Activated naive CD8-positive, alpha-beta T cell treated with anti-CD3 and anti-CD28 coated beads, Interleukin-2, amount 50 U/mL, for 24 hours (primary cell): ENCODE results near the gene FAM98A.

Experiments used
- ATAC-seq: fragments of 150-1000 bp; cut with Tn5 transposase; one replicate; pipeline ENCODE4 v1.10.0; 2021
- DNase-seq: peaks from one replicate; pipeline ENCODE4 v3.0.0; 2021
- H3K27ac Mint-ChIP-seq: one replicate; pipeline ENCODE4 v1.8.0; 2021; ENCODE audit warnings: mild to moderate bottlenecking, mixed read lengths
- H3K27me3 Mint-ChIP-seq: one replicate; pipeline ENCODE4 v1.8.0; 2021; ENCODE audit warnings: mixed read lengths
- H3K36me3 Mint-ChIP-seq: one replicate; pipeline ENCODE4 v1.8.0; 2021; ENCODE audit warnings: low read depth, mixed read lengths
- H3K4me1 Mint-ChIP-seq: one replicate; pipeline ENCODE4 v1.8.0; 2021; ENCODE audit warnings: mixed read lengths
- H3K4me3 Mint-ChIP-seq: one replicate; pipeline ENCODE4 v1.8.0; 2021; ENCODE audit warnings: mild to moderate bottlenecking, moderate library complexity, mixed read lengths
- H3K9me3 Mint-ChIP-seq: one replicate; pipeline ENCODE4 v1.8.0; 2021; ENCODE audit warnings: mixed read lengths

FAM98A gene

GRCh38 chr2:33577668-33578067 is 21.4 kb downstream of the FAM98A start:
- Mint-ChIP-seq H3K9me3 (no peaks in the 10 kb centered on the region), H3K27me3 (no peaks in the 10 kb centered on the region), H3K4me3 (no peak overlapping the region), H3K4me1 (peaks cover 14% of the 10 kb centered on the region), H3K27ac (no peak overlapping the region), H3K36me3 (peaks cover 6% of the 10 kb centered on the region)
- ATAC-seq (no peak), DNase-seq (no peak)

- ATAC-seq (no peak), DNase-seq (no peak)
- H3K27ac Mint-ChIP-seq: no peak overlapping the region
- no peaks in the 10 kb centered on the region for H3K27me3 Mint-ChIP-seq
- peaks cover 10% of the 10 kb centered on the region for H3K4me1 Mint-ChIP-seq
- H3K36me3 Mint-ChIP-seq: peaks cover 4% of the 10 kb centered on the region
- H3K9me3 Mint-ChIP-seq: no peaks in the 10 kb centered on the region
- no peak overlapping the region for H3K4me3 Mint-ChIP-seq
Measured at GRCh38 chr2:33577084-33577483, 22.0 kb downstream of the FAM98A start.

- H3K27ac Mint-ChIP-seq: no peak overlapping the region
- DNase-seq: no peak
- H3K4me1 Mint-ChIP-seq: peaks cover 7% of the 10 kb centered on the region
- no peaks in the 10 kb centered on the region for H3K36me3 Mint-ChIP-seq
- H3K27me3 Mint-ChIP-seq: no peaks in the 10 kb centered on the region
- no peak for ATAC-seq
- no peak overlapping the region for H3K4me3 Mint-ChIP-seq
- H3K9me3 Mint-ChIP-seq: no peaks in the 10 kb centered on the region
Measured at GRCh38 chr2:33573657-33574056, 25.4 kb downstream of the FAM98A start.

- DNase-seq (no peak), ATAC-seq (no peak)
- Mint-ChIP-seq H3K4me3 (no peak overlapping the region), H3K4me1 (peaks cover 7% of the 10 kb centered on the region), H3K36me3 (no peaks in the 10 kb centered on the region), H3K27me3 (no peaks in the 10 kb centered on the region), H3K9me3 (no peaks in the 10 kb centered on the region), H3K27ac (no peak overlapping the region)
Measured at GRCh38 chr2:33570681-33571080, 28.4 kb downstream of the FAM98A start.

GRCh38 chr2:33561872-33562271 is 37.2 kb downstream of the FAM98A start:
- H3K4me1 Mint-ChIP-seq: no peaks in the 10 kb centered on the region

GRCh38 chr2:33560017-33560416 is 39.1 kb downstream of the FAM98A start:
- Mint-ChIP-seq H3K36me3 (peaks cover 17% of the 10 kb centered on the region), H3K4me3 (no peak overlapping the region)

More at GRCh38 chr2:33561872-33562271, 37.2 kb downstream of the FAM98A start:
- no peak overlapping the region for H3K4me3 Mint-ChIP-seq
- no peaks in the 10 kb centered on the region for H3K27me3 Mint-ChIP-seq
- peaks cover 19% of the 10 kb centered on the region for H3K36me3 Mint-ChIP-seq
- H3K9me3 Mint-ChIP-seq: no peaks in the 10 kb centered on the region
- DNase-seq (no peak), ATAC-seq (no peak)
- H3K27ac Mint-ChIP-seq: no peak overlapping the region

GRCh38 chr2:33559328-33559727 is 39.8 kb downstream of the FAM98A start:
- Mint-ChIP-seq H3K27me3 (no peaks in the 10 kb centered on the region), H3K36me3 (peaks cover 16% of the 10 kb centered on the region), H3K4me3 (no peak overlapping the region), H3K27ac (no peak overlapping the region), H3K4me1 (peaks cover 8% of the 10 kb centered on the region), H3K9me3 (no peaks in the 10 kb centered on the region)
- ATAC-seq: no peak
- no peak for DNase-seq

More at GRCh38 chr2:33560017-33560416, 39.1 kb downstream of the FAM98A start:
- DNase-seq (no peak), ATAC-seq (no peak)
- Mint-ChIP-seq H3K27ac (no peak overlapping the region), H3K4me1 (peaks cover 3% of the 10 kb centered on the region), H3K27me3 (no peaks in the 10 kb centered on the region), H3K9me3 (no peaks in the 10 kb centered on the region)

- H3K27ac Mint-ChIP-seq: no peak overlapping the region
- peaks cover 9% of the 10 kb centered on the region for H3K36me3 Mint-ChIP-seq
Measured at GRCh38 chr2:33555681-33556080, 43.4 kb downstream of the FAM98A start.

GRCh38 chr2:33552758-33553461 is 46.2 kb downstream of the FAM98A start:
- H3K4me1 Mint-ChIP-seq: peaks cover 8% of the 10 kb centered on the region
- H3K36me3 Mint-ChIP-seq: peaks cover 2% of the 10 kb centered on the region
- no peaks in the 10 kb centered on the region for H3K27me3 Mint-ChIP-seq
- no peaks in the 10 kb centered on the region for H3K9me3 Mint-ChIP-seq
- H3K4me3 Mint-ChIP-seq: no peak overlapping the region
- no peak overlapping the region for H3K27ac Mint-ChIP-seq
- no peak for DNase-seq
- ATAC-seq: no peak

More at GRCh38 chr2:33555681-33556080, 43.4 kb downstream of the FAM98A start:
- H3K27me3 Mint-ChIP-seq: no peaks in the 10 kb centered on the region
- H3K4me3 Mint-ChIP-seq: no peak overlapping the region
- ATAC-seq (no peak), DNase-seq (no peak)
- H3K9me3 Mint-ChIP-seq: no peaks in the 10 kb centered on the region
- peaks cover 8% of the 10 kb centered on the region for H3K4me1 Mint-ChIP-seq

GRCh38 chr2:33550206-33550605 is 48.9 kb downstream of the FAM98A start:
- Mint-ChIP-seq H3K9me3 (no peaks in the 10 kb centered on the region), H3K4me3 (no peak overlapping the region), H3K27me3 (no peaks in the 10 kb centered on the region), H3K4me1 (peaks cover 7% of the 10 kb centered on the region), H3K36me3 (peaks cover 2% of the 10 kb centered on the region), H3K27ac (no peak overlapping the region)
- ATAC-seq: no peak
- DNase-seq: no peak

GRCh38 chr2:33541243-33541642 is 57.9 kb downstream of the FAM98A start:
- DNase-seq (no peak), ATAC-seq (no peak)
- no peaks in the 10 kb centered on the region for H3K27me3 Mint-ChIP-seq
- H3K27ac Mint-ChIP-seq: no peak overlapping the region
- no peaks in the 10 kb centered on the region for H3K4me1 Mint-ChIP-seq
- peaks cover 4% of the 10 kb centered on the region for H3K36me3 Mint-ChIP-seq
- no peak overlapping the region for H3K4me3 Mint-ChIP-seq
- no peaks in the 10 kb centered on the region for H3K9me3 Mint-ChIP-seq

GRCh38 chr2:33535421-33535820 is 63.7 kb downstream of the FAM98A start:
- Mint-ChIP-seq H3K27ac (no peak overlapping the region), H3K36me3 (no peaks in the 10 kb centered on the region), H3K4me1 (peaks cover 9% of the 10 kb centered on the region), H3K27me3 (no peaks in the 10 kb centered on the region), H3K9me3 (no peaks in the 10 kb centered on the region), H3K4me3 (no peak overlapping the region)
- ATAC-seq: no peak
- no peak for DNase-seq
